Caco-2 (cell line): ENCODE measurements around the gene NRN1L. TPM values are rescaled to one million over a fixed set of nuclear protein-coding genes. Genes with fewer than 3 reads are reported as not detected.

Experiments
- BruUV-seq: library from RNA; stranded (reverse); fragments of 400-500 nt; replicated peaks from 2 replicates; lab custom pipeline; 2021; lab: Mats Ljungman, UMichigan
- CTCF ChIA-PET: fragments of 300-600 bp; sonication (Branson Sonifier 250); formaldehyde crosslinking; loops from one replicate; lab custom pipeline; 2022; ENCODE audit warnings: antibody characterized with exemption; lab: Charles Lee
- POLR2A ChIA-PET: fragments of 300-600 bp; sonication (Branson Sonifier 250); formaldehyde crosslinking; loops from one replicate; lab custom pipeline; 2022; ENCODE audit warnings: antibody characterized with exemption; lab: Charles Lee
- DNase-seq, 2 experiments: peaks; one replicate each; pipeline versions ENCODE4 v3.0.0 to v3.0.0-alpha.2; 2020 to 2022
- H3K27me3 ChIP-seq: replicated peaks from 2 replicates; pipeline ENCODE4 v1.6.0; 2011; ENCODE audit warnings: low read length; ENCODE audit not compliant: control insufficient read depth, insufficient read depth
- H3K36me3 ChIP-seq: 2 replicates; pipeline ENCODE4 v1.5.1; 2011; ENCODE audit warnings: low read length; ENCODE audit not compliant: control insufficient read depth, insufficient read depth
- H3K4me1 ChIP-seq: fragments of 250-450 bp; sonication (Bioruptor Pico); 2 replicates; pipeline ENCODE4 v1.5.1; 2020; ENCODE audit warnings: mild to moderate bottlenecking
- H3K4me3 ChIP-seq: 2 replicates; pipeline ENCODE4 v1.5.1; 2011; ENCODE audit warnings: low read depth, mild to moderate bottlenecking, control low read depth, low read length
- H3K9me3 ChIP-seq: fragments of 250-450 bp; sonication (Bioruptor Pico); 2 replicates; pipeline ENCODE4 v1.5.1; 2020; ENCODE audit warnings: mild to moderate bottlenecking, moderate library complexity
- H3K27ac Mint-ChIP-seq: one replicate; pipeline ENCODE4 v1.8.0; 2022; ENCODE audit warnings: mixed read lengths; ENCODE audit not compliant: unreplicated experiment
- H3K27me3 Mint-ChIP-seq: one replicate; pipeline ENCODE4 v1.8.0; 2022; ENCODE audit warnings: mixed read lengths; ENCODE audit not compliant: insufficient read depth, unreplicated experiment
- H3K36me3 Mint-ChIP-seq: one replicate; pipeline ENCODE4 v1.8.0; 2022; ENCODE audit warnings: mild to moderate bottlenecking, mixed read lengths; ENCODE audit not compliant: insufficient read depth, unreplicated experiment
- H3K4me1 Mint-ChIP-seq: one replicate; pipeline ENCODE4 v1.8.0; 2022; ENCODE audit warnings: low read depth, mixed read lengths; ENCODE audit not compliant: unreplicated experiment
- H3K4me3 Mint-ChIP-seq: one replicate; pipeline ENCODE4 v1.8.0; 2022; ENCODE audit warnings: mild to moderate bottlenecking, moderate library complexity, mixed read lengths; ENCODE audit not compliant: unreplicated experiment
- H3K9me3 Mint-ChIP-seq: one replicate; pipeline ENCODE4 v1.8.0; 2022; ENCODE audit warnings: mixed read lengths; ENCODE audit not compliant: unreplicated experiment
- intact Hi-C: fragments of 100-400 bp; cut with micrococcal nuclease; formaldehyde crosslinking; loops from one replicate; pipeline ENCODE4 v1.10.0; 2022; ENCODE audit not compliant: unreplicated experiment
- total RNA-seq: library from RNA; stranded (reverse); gene quantifications from 2 replicates; pipeline ENCODE4 v1.2.3, GENCODE V29; 2022
- TF ChIP-seq, protein P1 (sequence below), 2 experiments: fragments of 200-600 bp in 1 of 2; IDR thresholded peaks; 1 replicate in 1 of 2; 2 replicates in 1 of 2; pipeline versions ENCODE4 v1.5.1 to v1.8.0; 2011 to 2022; ENCODE audit warnings: antibody characterized with exemption in 1 of 2, control low read depth in 1 of 2, inconsistent platforms in 1 of 2, low read depth in 1 of 2, low read length in 1 of 2, mild to moderate bottlenecking in 1 of 2, moderate library complexity in 1 of 2; ENCODE audit not compliant: insufficient read depth in 1 of 2, severe bottlenecking in 1 of 2, unreplicated experiment in 1 of 2

Gene NRN1L
- total RNA-seq, 1 experiment from 2014 or later: 0.93 TPM

DNA sequence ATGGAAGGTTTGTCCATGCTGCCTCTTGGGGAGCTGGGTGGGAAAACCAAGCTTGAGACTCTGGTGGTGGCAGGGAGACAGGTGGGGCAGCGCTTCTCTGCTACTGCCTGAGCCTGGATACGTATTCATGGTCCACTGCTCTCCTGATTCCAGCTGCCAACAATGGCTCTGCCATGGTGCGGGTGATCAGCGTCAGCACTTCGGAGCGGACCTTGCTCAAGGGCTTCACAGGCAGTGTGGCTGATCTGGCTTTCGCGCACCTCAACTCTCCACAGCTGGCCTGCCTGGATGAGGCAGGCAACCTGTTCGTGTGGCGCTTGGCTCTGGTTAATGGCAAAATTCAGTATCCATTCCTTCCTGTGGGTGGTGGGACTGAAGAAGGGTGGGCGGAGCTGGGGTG, 7.6 kb upstream of the NRN1L start:
- BruUV-seq: no TSS peak
- Mint-ChIP-seq H3K27me3 (no peaks in the 10 kb centered on the region), H3K36me3 (peaks cover 81% of the 10 kb centered on the region), H3K4me3 (no peak overlapping the region), H3K4me1 (peaks cover 34% of the 10 kb centered on the region), H3K27ac (no peak overlapping the region), H3K9me3 (no peaks in the 10 kb centered on the region)
- H3K4me3 ChIP-seq: no peak overlapping the region
- ChIA-PET CTCF (interaction anchor here (1.0 kb wide), 1 partner anchor 58 kb away, joined by 3 read pairs; no protein-coding TSS in a partner anchor), POLR2A (no interaction called here)
- intact Hi-C loops: no loop called here
- TF ChIP-seq, protein P1, sequence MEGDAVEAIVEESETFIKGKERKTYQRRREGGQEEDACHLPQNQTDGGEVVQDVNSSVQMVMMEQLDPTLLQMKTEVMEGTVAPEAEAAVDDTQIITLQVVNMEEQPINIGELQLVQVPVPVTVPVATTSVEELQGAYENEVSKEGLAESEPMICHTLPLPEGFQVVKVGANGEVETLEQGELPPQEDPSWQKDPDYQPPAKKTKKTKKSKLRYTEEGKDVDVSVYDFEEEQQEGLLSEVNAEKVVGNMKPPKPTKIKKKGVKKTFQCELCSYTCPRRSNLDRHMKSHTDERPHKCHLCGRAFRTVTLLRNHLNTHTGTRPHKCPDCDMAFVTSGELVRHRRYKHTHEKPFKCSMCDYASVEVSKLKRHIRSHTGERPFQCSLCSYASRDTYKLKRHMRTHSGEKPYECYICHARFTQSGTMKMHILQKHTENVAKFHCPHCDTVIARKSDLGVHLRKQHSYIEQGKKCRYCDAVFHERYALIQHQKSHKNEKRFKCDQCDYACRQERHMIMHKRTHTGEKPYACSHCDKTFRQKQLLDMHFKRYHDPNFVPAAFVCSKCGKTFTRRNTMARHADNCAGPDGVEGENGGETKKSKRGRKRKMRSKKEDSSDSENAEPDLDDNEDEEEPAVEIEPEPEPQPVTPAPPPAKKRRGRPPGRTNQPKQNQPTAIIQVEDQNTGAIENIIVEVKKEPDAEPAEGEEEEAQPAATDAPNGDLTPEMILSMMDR (IDR thresholded peaks at IDR 0.05; ENCODE audit: insufficient read depth in 1 of 2, low read depth in 1 of 2, low read length in 1 of 2, severe bottlenecking in 1 of 2, unreplicated experiment in 1 of 2): no peak
- H3K9me3 ChIP-seq: no peaks in the 10 kb centered on the region
- peaks cover 11% of the 10 kb centered on the region for H3K4me1 ChIP-seq
- DNase-seq: no peak
- H3K27me3 ChIP-seq: no peaks in the 10 kb centered on the region
- peaks cover 20% of the 10 kb centered on the region for H3K36me3 ChIP-seq

DNA sequence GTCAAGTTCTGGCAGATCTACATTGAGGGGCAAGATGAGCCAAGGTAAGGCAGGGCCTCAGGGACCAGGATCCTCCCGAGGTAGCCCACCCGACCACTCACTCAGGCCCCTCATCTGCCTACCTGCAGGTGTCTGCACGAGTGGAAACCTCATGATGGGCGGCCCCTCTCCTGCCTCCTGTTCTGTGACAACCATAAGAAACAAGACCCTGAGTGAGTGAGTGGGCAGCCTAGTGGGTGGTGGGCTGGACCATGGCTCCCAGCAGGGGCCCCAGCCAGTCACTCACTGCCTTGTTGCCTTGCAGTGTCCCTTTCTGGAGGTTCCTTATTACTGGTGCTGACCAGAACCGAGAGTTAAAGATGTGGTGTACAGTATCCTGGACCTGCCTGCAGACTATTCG, 6.5 kb upstream of the NRN1L start:
- DNase-seq: no peak
- Mint-ChIP-seq H3K36me3 (peaks cover 78% of the 10 kb centered on the region), H3K27ac (no peak overlapping the region), H3K4me3 (no peak overlapping the region), H3K4me1 (peaks cover 42% of the 10 kb centered on the region), H3K9me3 (no peaks in the 10 kb centered on the region), H3K27me3 (no peaks in the 10 kb centered on the region)
- TF ChIP-seq, protein P1 (IDR thresholded peaks at IDR 0.05; ENCODE audit: insufficient read depth in 1 of 2, low read depth in 1 of 2, low read length in 1 of 2, severe bottlenecking in 1 of 2, unreplicated experiment in 1 of 2): no peak
- POLR2A ChIA-PET: no interaction called here
- H3K27me3 ChIP-seq: no peaks in the 10 kb centered on the region
- no peak overlapping the region for H3K4me3 ChIP-seq
- no TSS peak for BruUV-seq
- H3K4me1 ChIP-seq: peaks cover 23% of the 10 kb centered on the region
- intact Hi-C loops: no loop called here
- H3K36me3 ChIP-seq: peaks cover 21% of the 10 kb centered on the region
- no peaks in the 10 kb centered on the region for H3K9me3 ChIP-seq
- CTCF ChIA-PET: interaction anchor here (1.3 kb wide), 1 partner anchor 62 kb away, joined by 3 read pairs; no protein-coding TSS in a partner anchor

DNA sequence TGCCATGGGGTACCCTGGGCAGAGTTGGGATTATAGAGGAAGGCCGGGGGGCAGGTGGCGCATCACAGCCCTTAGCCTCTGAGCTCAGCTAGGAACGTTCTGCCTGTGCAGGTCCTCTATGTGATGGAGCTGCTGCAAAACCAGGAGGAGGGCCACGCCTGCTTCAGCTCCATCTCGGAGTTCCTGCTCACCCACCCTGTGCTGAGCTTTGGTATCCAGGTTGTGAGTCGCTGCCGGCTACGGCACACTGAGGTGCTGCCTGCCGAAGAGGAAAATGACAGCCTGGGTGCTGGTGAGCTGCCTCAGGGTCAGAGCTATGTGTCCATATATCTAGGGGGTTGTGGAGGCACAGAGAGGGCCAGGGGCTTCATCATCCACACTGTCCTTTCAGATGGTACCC, 5.8 kb upstream of the NRN1L start:
- H3K4me1 Mint-ChIP-seq: peaks cover 45% of the 10 kb centered on the region
- POLR2A ChIA-PET: no interaction called here
- H3K27me3 Mint-ChIP-seq: no peaks in the 10 kb centered on the region
- TF ChIP-seq, protein P1 (IDR thresholded peaks at IDR 0.05; ENCODE audit: insufficient read depth in 1 of 2, low read depth in 1 of 2, low read length in 1 of 2, severe bottlenecking in 1 of 2, unreplicated experiment in 1 of 2): no peak
- peaks cover 21% of the 10 kb centered on the region for H3K36me3 ChIP-seq
- no TSS peak for BruUV-seq
- CTCF ChIA-PET: interaction anchor here (1.3 kb wide), 1 partner anchor 62 kb away, joined by 3 read pairs; no protein-coding TSS in a partner anchor
- no peaks in the 10 kb centered on the region for H3K27me3 ChIP-seq
- H3K36me3 Mint-ChIP-seq: peaks cover 80% of the 10 kb centered on the region
- no peak overlapping the region for H3K4me3 ChIP-seq
- intact Hi-C loops: no loop called here
- no peak overlapping the region for H3K4me3 Mint-ChIP-seq
- H3K9me3 Mint-ChIP-seq: no peaks in the 10 kb centered on the region
- DNase-seq: no peak
- H3K4me1 ChIP-seq: peaks cover 29% of the 10 kb centered on the region
- no peaks in the 10 kb centered on the region for H3K9me3 ChIP-seq
- no peak overlapping the region for H3K27ac Mint-ChIP-seq
